GM06990 (cell line): ENCODE results near the gene SLC24A1.

Experiments
- DNase-seq: peaks from one replicate; pipeline ENCODE4 v3.0.0-alpha.2; 2011; ENCODE audit not compliant: insufficient read length; ENCODE audit errors: extremely low read depth
- H3K27me3 ChIP-seq: replicated peaks from 2 replicates; pipeline ENCODE4 v1.6.0; 2011; ENCODE audit warnings: low read length; ENCODE audit not compliant: control insufficient read depth, insufficient read depth
- H3K36me3 ChIP-seq: 2 replicates; pipeline ENCODE4 v1.5.1; 2011; ENCODE audit warnings: low read length; ENCODE audit not compliant: control insufficient read depth, insufficient read depth
- H3K4me3 ChIP-seq: replicated peaks from 2 replicates; pipeline ENCODE4 v1.5.1; 2011; ENCODE audit warnings: low read depth, mild to moderate bottlenecking, control low read depth, low read length
- TF ChIP-seq, protein P1 (sequence below): IDR thresholded peaks from 2 replicates; pipeline ENCODE4 v1.5.1; 2011; ENCODE audit warnings: low read length, control low read depth, mild to moderate bottlenecking, inconsistent platforms; ENCODE audit not compliant: insufficient read depth, poor library complexity, severe bottlenecking

The SLC24A1 gene

DNA sequence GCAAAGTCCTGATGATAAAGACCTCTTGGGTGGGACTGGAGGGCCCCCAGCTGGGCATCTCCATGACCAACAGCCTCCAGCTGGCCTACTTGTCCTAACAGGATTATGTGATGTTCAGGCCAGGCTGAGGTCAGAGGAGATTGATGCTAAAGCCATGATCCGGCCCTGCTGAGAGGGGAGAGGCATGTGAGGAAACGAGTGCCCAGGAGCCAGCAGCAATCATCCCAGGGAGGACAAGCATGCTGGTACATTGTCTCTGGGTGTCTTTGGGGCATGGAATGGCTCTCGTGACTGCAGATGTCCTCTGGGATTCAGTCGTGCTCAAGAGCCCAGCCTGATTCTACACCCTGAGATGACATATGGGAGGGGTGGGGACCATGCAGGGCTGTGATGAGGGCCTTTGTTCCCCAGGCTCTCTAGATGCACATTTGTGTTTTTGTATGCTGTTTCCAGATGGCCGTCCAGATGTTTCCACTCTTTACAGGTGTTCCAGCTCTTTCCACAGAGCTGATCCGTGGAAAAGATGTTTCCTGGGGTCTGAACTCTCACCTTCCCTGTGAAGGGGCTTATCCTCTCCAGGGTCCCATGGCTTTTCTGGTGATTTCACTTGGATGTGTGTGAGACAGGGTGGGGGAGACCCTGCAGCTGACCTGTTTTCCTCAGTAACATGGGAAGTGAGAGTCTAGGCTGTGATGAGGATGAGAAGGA is 20.2 kb downstream of the SLC24A1 start:
- no peak for DNase-seq

DNA sequence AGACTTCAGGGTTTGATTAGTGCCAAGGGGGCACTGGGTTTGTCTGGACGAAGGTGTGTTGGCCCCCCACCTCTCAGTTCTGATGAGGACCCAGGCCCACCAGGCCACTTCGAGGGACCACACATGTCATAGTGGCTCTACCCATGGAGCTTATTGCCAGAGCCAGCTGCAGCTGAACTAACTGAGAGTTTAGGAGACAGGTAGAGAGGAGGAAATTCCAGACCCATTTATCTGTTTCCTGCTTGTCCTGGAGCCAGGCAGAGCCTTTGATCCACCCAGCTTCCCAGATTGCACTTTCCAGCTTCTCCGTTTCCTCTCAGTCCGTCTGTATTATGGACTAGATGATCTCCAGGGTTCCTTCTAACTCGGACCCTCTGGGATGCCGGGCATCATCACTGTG is 20.9 kb downstream of the SLC24A1 start:
- DNase-seq, result no peak
- no peaks in the 10 kb centered on the region for H3K27me3 ChIP-seq
- TF ChIP-seq, protein P1, sequence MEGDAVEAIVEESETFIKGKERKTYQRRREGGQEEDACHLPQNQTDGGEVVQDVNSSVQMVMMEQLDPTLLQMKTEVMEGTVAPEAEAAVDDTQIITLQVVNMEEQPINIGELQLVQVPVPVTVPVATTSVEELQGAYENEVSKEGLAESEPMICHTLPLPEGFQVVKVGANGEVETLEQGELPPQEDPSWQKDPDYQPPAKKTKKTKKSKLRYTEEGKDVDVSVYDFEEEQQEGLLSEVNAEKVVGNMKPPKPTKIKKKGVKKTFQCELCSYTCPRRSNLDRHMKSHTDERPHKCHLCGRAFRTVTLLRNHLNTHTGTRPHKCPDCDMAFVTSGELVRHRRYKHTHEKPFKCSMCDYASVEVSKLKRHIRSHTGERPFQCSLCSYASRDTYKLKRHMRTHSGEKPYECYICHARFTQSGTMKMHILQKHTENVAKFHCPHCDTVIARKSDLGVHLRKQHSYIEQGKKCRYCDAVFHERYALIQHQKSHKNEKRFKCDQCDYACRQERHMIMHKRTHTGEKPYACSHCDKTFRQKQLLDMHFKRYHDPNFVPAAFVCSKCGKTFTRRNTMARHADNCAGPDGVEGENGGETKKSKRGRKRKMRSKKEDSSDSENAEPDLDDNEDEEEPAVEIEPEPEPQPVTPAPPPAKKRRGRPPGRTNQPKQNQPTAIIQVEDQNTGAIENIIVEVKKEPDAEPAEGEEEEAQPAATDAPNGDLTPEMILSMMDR, result no peak
- peaks cover 4% of the 10 kb centered on the region for H3K36me3 ChIP-seq
- H3K4me3 ChIP-seq, result no peak overlapping the region

More for the DNA sequence above, 20.2 kb downstream of the SLC24A1 start:
- Histone ChIP-seq H3K36me3 (peaks cover 4% of the 10 kb centered on the region), H3K27me3 (no peaks in the 10 kb centered on the region), H3K4me3 (no peak overlapping the region)
- TF ChIP-seq, protein P1, result no peak

DNA sequence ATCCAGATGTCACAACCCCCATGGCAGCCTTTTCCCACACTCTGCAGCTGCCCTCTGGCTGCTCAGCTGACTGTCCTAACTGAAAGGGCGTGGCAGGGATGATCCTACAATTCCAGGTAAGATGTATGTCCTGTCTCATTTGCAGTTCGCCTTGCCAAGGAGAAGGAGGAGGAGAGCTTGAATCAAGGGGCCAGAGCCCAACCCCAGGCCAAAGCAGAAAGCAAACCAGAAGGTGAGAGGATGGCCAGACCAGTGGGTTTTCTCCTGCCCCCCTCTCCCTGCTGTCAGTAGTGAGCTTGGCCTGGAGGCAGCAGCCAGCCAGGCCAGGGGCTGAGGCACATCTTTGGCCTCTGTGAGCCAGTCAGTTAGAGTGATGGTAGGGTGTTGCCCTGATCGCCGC is 22.5 kb downstream of the SLC24A1 start:
- TF ChIP-seq, protein P1, result no peak
- H3K27me3 ChIP-seq, result no peaks in the 10 kb centered on the region
- DNase-seq, result no peak
- no peak overlapping the region for H3K4me3 ChIP-seq
- H3K36me3 ChIP-seq, result peaks cover 4% of the 10 kb centered on the region

DNA sequence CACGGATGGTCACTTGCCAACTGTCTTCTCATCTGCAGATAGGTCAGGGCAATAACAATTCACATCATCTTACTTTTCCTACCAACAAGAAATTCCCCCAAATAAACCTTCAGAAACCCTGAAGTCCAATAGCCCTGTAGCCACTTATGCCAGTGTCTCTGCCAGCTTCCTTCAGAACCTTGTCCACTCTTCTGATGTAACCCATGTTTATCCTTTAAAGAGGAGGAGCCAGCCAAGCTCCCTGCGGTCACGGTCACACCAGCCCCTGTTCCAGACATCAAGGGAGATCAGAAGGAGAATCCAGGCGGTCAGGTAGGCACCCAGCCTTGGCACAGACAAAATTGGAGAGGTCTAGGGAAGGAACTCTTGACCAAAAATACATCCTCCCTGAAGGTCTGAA is 23.7 kb downstream of the SLC24A1 start:
- peaks cover 4% of the 10 kb centered on the region for H3K36me3 ChIP-seq
- H3K27me3 ChIP-seq, result no peaks in the 10 kb centered on the region
- TF ChIP-seq, protein P1, result no peak

DNA sequence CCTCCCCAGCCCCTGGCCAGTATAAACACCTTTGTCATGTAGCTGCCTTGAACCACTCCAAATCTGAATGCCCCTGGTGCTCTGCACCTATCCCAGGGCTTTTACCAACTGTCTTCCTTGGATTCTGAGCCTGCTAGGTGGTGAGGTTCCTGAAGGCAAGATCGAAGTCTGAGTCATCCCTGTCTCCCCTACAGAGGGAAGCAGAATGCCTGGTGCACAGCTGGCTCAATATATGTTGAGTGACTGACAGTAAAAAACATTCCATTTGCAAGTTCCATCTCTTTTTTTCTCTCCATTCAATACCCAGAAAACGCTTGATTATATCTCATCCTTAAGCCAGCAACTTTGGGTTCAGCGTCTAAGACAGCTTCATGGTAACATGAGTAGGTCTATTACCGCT is 24.7 kb downstream of the SLC24A1 start:
- Histone ChIP-seq H3K27me3 (no peaks in the 10 kb centered on the region), H3K4me3 (no peak overlapping the region), H3K36me3 (peaks cover 5% of the 10 kb centered on the region)
- no peak for DNase-seq
- TF ChIP-seq, protein P1, result no peak

More for the DNA sequence above, 23.7 kb downstream of the SLC24A1 start:
- DNase-seq, result no peak
- H3K4me3 ChIP-seq, result no peak overlapping the region
